Mesenchymal stem cell (in vitro differentiated cells and primary cell): Measurements from ENCODE around the gene AXIN1.

ENCODE experiments used
- DNase-seq: peaks from one replicate; pipeline ENCODE4 v3.0.0-alpha.2; 2013
- H2AFZ ChIP-seq: one replicate; pipeline ENCODE4 v1.6.1; 2013; ENCODE audit warnings: low read depth, mild to moderate bottlenecking, control low read depth, inconsistent platforms, low read length, moderate library complexity
- H2AK5ac ChIP-seq: 2 replicates; pipeline ENCODE4 v1.6.1; 2013; ENCODE audit warnings: low read length, moderate library complexity, mild to moderate bottlenecking, inconsistent platforms; ENCODE audit not compliant: severe bottlenecking
- H2BK120ac ChIP-seq: one replicate; pipeline ENCODE4 v1.6.1; 2013; ENCODE audit warnings: low read depth, mild to moderate bottlenecking, inconsistent platforms, low read length, moderate library complexity
- H2BK12ac ChIP-seq, 2 experiments: one replicate each; pipeline ENCODE4 v1.6.1; 2013; ENCODE audit warnings: inconsistent platforms in 2 of 2, low read length in 2 of 2, mild to moderate bottlenecking in 2 of 2, moderate library complexity in 2 of 2, control low read depth in 1 of 2
- H2BK15ac ChIP-seq: one replicate; pipeline ENCODE4 v1.6.1; 2013; ENCODE audit warnings: mild to moderate bottlenecking, low read depth, inconsistent platforms; ENCODE audit not compliant: poor library complexity, severe bottlenecking
- H2BK5ac ChIP-seq: 2 replicates; pipeline ENCODE4 v1.6.1; 2013; ENCODE audit warnings: low read depth, mild to moderate bottlenecking, low read length, control low read depth, inconsistent platforms; ENCODE audit not compliant: poor library complexity, severe bottlenecking
- H3K14ac ChIP-seq, 2 experiments: one replicate each; pipeline ENCODE4 v1.6.1; 2013; ENCODE audit warnings: inconsistent platforms in 2 of 2, low read length in 2 of 2, control low read depth in 1 of 2, mild to moderate bottlenecking in 1 of 2, moderate library complexity in 1 of 2
- H3K18ac ChIP-seq, 2 experiments: one replicate each; pipeline ENCODE4 v1.6.1; 2013; ENCODE audit warnings: inconsistent platforms in 2 of 2, low read length in 2 of 2, control low read depth in 1 of 2, low read depth in 1 of 2, mild to moderate bottlenecking in 1 of 2
- H3K23ac ChIP-seq, 2 experiments: one replicate each; pipeline ENCODE4 v1.6.1; 2013; ENCODE audit warnings: inconsistent platforms in 2 of 2, low read length in 2 of 2, mild to moderate bottlenecking in 2 of 2, moderate library complexity in 2 of 2, control low read depth in 1 of 2
- H3K27ac ChIP-seq: 2 replicates; pipeline ENCODE4 v1.5.1; 2013; ENCODE audit warnings: mild to moderate bottlenecking, moderate library complexity, low read length, control low read depth, inconsistent platforms; ENCODE audit not compliant: poor library complexity, severe bottlenecking
- H3K27me3 ChIP-seq, 2 experiments: 2 replicates each; pipeline versions ENCODE4 v1.6.1 to v1.7.0; 2013; ENCODE audit warnings: low read length in 2 of 2, mild to moderate bottlenecking in 2 of 2, moderate library complexity in 2 of 2, control low read depth in 1 of 2, inconsistent platforms in 1 of 2; ENCODE audit not compliant: control insufficient read depth in 1 of 2, insufficient read depth in 1 of 2
- H3K36me3 ChIP-seq, 2 experiments: 2 replicates each; pipeline versions ENCODE4 v1.6.1 to v1.7.0; 2013; ENCODE audit warnings: low read length in 2 of 2, control low read depth in 1 of 2, inconsistent platforms in 1 of 2, low read depth in 1 of 2, mild to moderate bottlenecking in 1 of 2; ENCODE audit not compliant: insufficient read depth in 2 of 2, control insufficient read depth in 1 of 2
- H3K4ac ChIP-seq, 2 experiments: one replicate each; pipeline ENCODE4 v1.6.1; 2013; ENCODE audit warnings: inconsistent platforms in 2 of 2, low read length in 2 of 2, mild to moderate bottlenecking in 2 of 2, moderate library complexity in 2 of 2, control low read depth in 1 of 2, low read depth in 1 of 2
- H3K4me1 ChIP-seq: 2 replicates; pipeline ENCODE4 v1.6.1; 2013; ENCODE audit warnings: low read depth, low read length, control low read depth; ENCODE audit not compliant: control insufficient read depth, insufficient read depth
- H3K4me2 ChIP-seq: 2 replicates; pipeline ENCODE4 v1.6.1; 2013; ENCODE audit warnings: low read length, mild to moderate bottlenecking, inconsistent platforms; ENCODE audit not compliant: poor library complexity, severe bottlenecking
- H3K4me3 ChIP-seq, 2 experiments: 2 replicates each; pipeline versions ENCODE4 v1.5.1 to v1.7.0; 2013; ENCODE audit warnings: low read length in 2 of 2, mild to moderate bottlenecking in 2 of 2, control low read depth in 1 of 2, low read depth in 1 of 2; ENCODE audit not compliant: insufficient read depth in 1 of 2
- H3K79me1 ChIP-seq: replicated peaks from 2 replicates; pipeline ENCODE4 v1.6.1; 2013; ENCODE audit warnings: mild to moderate bottlenecking, control low read depth, low read length, inconsistent platforms; ENCODE audit not compliant: poor library complexity, severe bottlenecking
- H3K9ac ChIP-seq: 2 replicates; pipeline ENCODE4 v1.7.0; 2013; ENCODE audit warnings: mild to moderate bottlenecking, low read length, moderate library complexity
- H3K9me3 ChIP-seq: 2 replicates; pipeline ENCODE4 v1.7.0; 2013; ENCODE audit warnings: mild to moderate bottlenecking, low read length; ENCODE audit not compliant: control insufficient read depth
- H4K8ac ChIP-seq: one replicate; pipeline ENCODE4 v1.6.1; 2013; ENCODE audit warnings: inconsistent platforms, mild to moderate bottlenecking, low read length, moderate library complexity
- H4K91ac ChIP-seq: one replicate; pipeline ENCODE4 v1.6.1; 2013; ENCODE audit warnings: mild to moderate bottlenecking, low read length, inconsistent platforms
- WGBS: methylation state at CpG from one replicate; pipeline ENCODE4 v1.1.7; 2013; ENCODE audit warnings: mixed read lengths; 5-methylcytosine and 5-hydroxymethylcytosine counted together

The AXIN1 gene

GRCh38 chr16:397135-397661 lies 44.7 kb upstream of the AXIN1 start, which contains the start of gene NME4:
Gene NME4 (plus strand): TSS chr16:397199. CDS start chr16:397223, 24 bp downstream.
- H2BK12ac ChIP-seq: peak within 1 kb of the TSS in 1 of 2 experiments; percentile 17
- no peaks in the 10 kb centered on the region for H3K27me3 ChIP-seq
- 0% methylated on average over 12 of the region's 75 CpGs for WGBS
- peak within 1 kb of the TSS; percentile 9 for H2AK5ac ChIP-seq
- H3K23ac ChIP-seq: peak within 1 kb of the TSS in 1 of 2 experiments; percentile 46
- H4K91ac ChIP-seq: peak within 1 kb of the TSS; percentile 73
- H3K79me1 ChIP-seq: peaks cover 7% of the 10 kb centered on the region
- peak within 1 kb of the TSS; percentile 80 for H3K9ac ChIP-seq
- H3K4me3 ChIP-seq: peak within 1 kb of the TSS; percentile 73 to 85
- H3K27ac ChIP-seq: peak within 1 kb of the TSS; percentile 55
- peak within 1 kb of the TSS; percentile 73 for H2BK120ac ChIP-seq
- H3K4me2 ChIP-seq: peak within 1 kb of the TSS; percentile 63
- peak within 1 kb of the TSS; percentile 65 for H2BK15ac ChIP-seq
- H4K8ac ChIP-seq: peak within 1 kb of the TSS; percentile 87
- H2AFZ ChIP-seq: peak within 1 kb of the TSS; percentile 33
- peaks cover 15 to 23% of the 10 kb centered on the region in 2 experiments for H3K36me3 ChIP-seq
- peak within 1 kb of the TSS in 1 of 2 experiments; percentile 91 for H3K14ac ChIP-seq
- peak within 1 kb of the TSS; percentile 82 to 98 for H3K4ac ChIP-seq
- no peak within 1 kb of the TSS for H2BK5ac ChIP-seq
- no peaks in the 10 kb centered on the region for H3K9me3 ChIP-seq
- peaks cover 29% of the 10 kb centered on the region for H3K4me1 ChIP-seq
- H3K18ac ChIP-seq: peak within 1 kb of the TSS; percentile 95
- DNase-seq: peak; percentile 42

GRCh38 chr16:396605-397004 lies 44.1 kb upstream of the AXIN1 start:
- peaks cover 15 to 23% of the 10 kb centered on the region in 2 experiments for H3K36me3 ChIP-seq
- H3K4ac ChIP-seq: peak overlapping the region; percentile 29 to 82
- H3K4me3 ChIP-seq: peak overlapping the region; percentile 45 to 85
- no peak overlapping the region for H2AK5ac ChIP-seq
- H4K91ac ChIP-seq: no peak overlapping the region
- no peaks in the 10 kb centered on the region for H3K9me3 ChIP-seq
- no peak overlapping the region for H2BK5ac ChIP-seq
- H2BK120ac ChIP-seq: peak overlapping the region; percentile 73
- peak overlapping the region in 1 of 2 experiments; percentile 17 for H2BK12ac ChIP-seq
- peak overlapping the region; percentile 41 for H3K4me2 ChIP-seq
- peak overlapping the region; percentile 87 for H4K8ac ChIP-seq
- H3K9ac ChIP-seq: peak overlapping the region; percentile 80
- peak; percentile 86 for DNase-seq
- peaks cover 6% of the 10 kb centered on the region for H3K79me1 ChIP-seq
- H2BK15ac ChIP-seq: no peak overlapping the region
- H3K23ac ChIP-seq: no peak overlapping the region
- peak overlapping the region; percentile 18 for H2AFZ ChIP-seq
- no peak overlapping the region for H3K27ac ChIP-seq
- WGBS: 1% methylated on average over 16 of the region's 22 CpGs
- no peaks in the 10 kb centered on the region for H3K27me3 ChIP-seq
- no peak overlapping the region for H3K14ac ChIP-seq
- H3K4me1 ChIP-seq: peaks cover 29% of the 10 kb centered on the region
- peak overlapping the region; percentile 95 for H3K18ac ChIP-seq

- Histone ChIP-seq H3K27ac (peak overlapping the region; percentile 9), H3K23ac (no peak overlapping the region), H3K27me3 (no peaks in the 10 kb centered on the region), H3K9me3 (no peaks in the 10 kb centered on the region), H3K18ac (no peak overlapping the region), H4K8ac (no peak overlapping the region), H2AK5ac (no peak overlapping the region), H2BK120ac (no peak overlapping the region), H2BK15ac (no peak overlapping the region), H2BK12ac (no peak overlapping the region), H3K36me3 (peaks cover 15 to 23% of the 10 kb centered on the region in 2 experiments), H3K14ac (no peak overlapping the region), H4K91ac (no peak overlapping the region), H3K79me1 (peaks cover 6% of the 10 kb centered on the region), H3K4me1 (peaks cover 29% of the 10 kb centered on the region), H3K4me2 (peak overlapping the region; percentile 17), H2BK5ac (no peak overlapping the region), H3K9ac (peak overlapping the region; percentile 80), H2AFZ (peak overlapping the region; percentile 18), H3K4ac (no peak overlapping the region), H3K4me3 (peak overlapping the region in 1 of 2 experiments; percentile 85)
- 50% methylated on average over 3 of the region's 3 CpGs for WGBS
- no peak for DNase-seq
These were observed 43.7 kb upstream of the AXIN1 start for GRCh38 chr16:396199-396598.

- no peak overlapping the region for H3K4me2 ChIP-seq
- H2BK5ac ChIP-seq: no peak overlapping the region
- H3K79me1 ChIP-seq: no peaks in the 10 kb centered on the region
- H2BK15ac ChIP-seq: no peak overlapping the region
- no peak overlapping the region for H3K23ac ChIP-seq
- no peak overlapping the region for H3K14ac ChIP-seq
- no peak for DNase-seq
- no peak overlapping the region for H2AFZ ChIP-seq
- WGBS: 97% methylated on average over 7 of the region's 7 CpGs
- H2BK120ac ChIP-seq: no peak overlapping the region
- H3K4me1 ChIP-seq: peaks cover 4% of the 10 kb centered on the region
- no peak overlapping the region for H4K91ac ChIP-seq
- H2AK5ac ChIP-seq: no peak overlapping the region
- no peaks in the 10 kb centered on the region for H3K9me3 ChIP-seq
- no peak overlapping the region for H3K4ac ChIP-seq
- no peak overlapping the region for H3K4me3 ChIP-seq
- no peaks in the 10 kb centered on the region for H3K27me3 ChIP-seq
- no peak overlapping the region for H3K27ac ChIP-seq
- no peak overlapping the region for H4K8ac ChIP-seq
- H3K9ac ChIP-seq: no peak overlapping the region
- H2BK12ac ChIP-seq: no peak overlapping the region
- H3K36me3 ChIP-seq: no peaks in the 10 kb centered on the region
- no peak overlapping the region for H3K18ac ChIP-seq
These were observed 40.0 kb upstream of the AXIN1 start for GRCh38 chr16:392450-393030.
